Gastrocnemius medialis (tissue), 4 donors: ENCODE measurements around the gene BCL11B.

Source experiments
- POLR2A ChIP-seq, 2 donors: fragments of 450-650 bp; IDR thresholded peaks; one replicate each; pipeline ENCODE4 v1.6.1; 2017; ENCODE audit warnings: antibody characterized with exemption in 2 of 2, mild to moderate bottlenecking in 2 of 2, moderate library complexity in 2 of 2
- TF ChIP-seq, protein P1 (sequence below), 5 experiments: fragments of 450-650 bp in 3 of 5; fragments of 200-600 bp in 2 of 5; sonication (generic) in 2 of 5; IDR thresholded peaks in 4 of 5; conservative IDR thresholded peaks in 1 of 5; 1 replicate in 4 of 5; 2 replicates in 1 of 5; pipeline ENCODE4 v1.5.1; 2016 to 2019; ENCODE audit warnings: antibody characterized with exemption in 5 of 5, mild to moderate bottlenecking in 3 of 5, moderate library complexity in 3 of 5

DNA sequence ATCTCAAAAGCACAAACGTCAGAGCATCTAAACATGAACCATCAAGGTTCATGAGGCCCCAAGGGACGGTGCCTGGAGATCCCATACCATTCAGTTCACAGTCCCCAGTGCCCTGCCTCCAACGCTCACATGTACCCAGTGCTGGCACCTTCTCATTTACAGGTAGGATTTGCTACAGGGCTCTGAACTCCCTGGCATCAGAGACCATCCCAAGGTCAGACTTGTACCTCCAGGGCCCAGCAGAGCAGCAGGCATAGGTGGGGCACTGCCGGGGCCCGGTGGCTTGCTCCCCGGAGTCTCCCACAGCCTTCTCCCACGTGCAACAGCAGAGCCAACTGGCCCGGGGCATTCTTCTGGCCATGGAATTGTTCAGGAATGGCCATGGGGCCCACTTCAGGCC lies 114.8 kb downstream of the BCL11B start:
- TF ChIP-seq, protein P1, sequence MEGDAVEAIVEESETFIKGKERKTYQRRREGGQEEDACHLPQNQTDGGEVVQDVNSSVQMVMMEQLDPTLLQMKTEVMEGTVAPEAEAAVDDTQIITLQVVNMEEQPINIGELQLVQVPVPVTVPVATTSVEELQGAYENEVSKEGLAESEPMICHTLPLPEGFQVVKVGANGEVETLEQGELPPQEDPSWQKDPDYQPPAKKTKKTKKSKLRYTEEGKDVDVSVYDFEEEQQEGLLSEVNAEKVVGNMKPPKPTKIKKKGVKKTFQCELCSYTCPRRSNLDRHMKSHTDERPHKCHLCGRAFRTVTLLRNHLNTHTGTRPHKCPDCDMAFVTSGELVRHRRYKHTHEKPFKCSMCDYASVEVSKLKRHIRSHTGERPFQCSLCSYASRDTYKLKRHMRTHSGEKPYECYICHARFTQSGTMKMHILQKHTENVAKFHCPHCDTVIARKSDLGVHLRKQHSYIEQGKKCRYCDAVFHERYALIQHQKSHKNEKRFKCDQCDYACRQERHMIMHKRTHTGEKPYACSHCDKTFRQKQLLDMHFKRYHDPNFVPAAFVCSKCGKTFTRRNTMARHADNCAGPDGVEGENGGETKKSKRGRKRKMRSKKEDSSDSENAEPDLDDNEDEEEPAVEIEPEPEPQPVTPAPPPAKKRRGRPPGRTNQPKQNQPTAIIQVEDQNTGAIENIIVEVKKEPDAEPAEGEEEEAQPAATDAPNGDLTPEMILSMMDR (IDR thresholded peaks at IDR 0.05 in 4 of 5, conservative IDR thresholded peaks at IDR 0.05 in 1 of 5) = no peak
- no peak for TF ChIP-seq POLR2A (IDR thresholded peaks at IDR 0.05)
